Stimulated activated CD8-positive, alpha-beta memory T cell treated with anti-CD3 and anti-CD28 coated beads, Interleukin-7, amount 100 ng/mL, for 24 hours (primary cell): Measurements from ENCODE around the gene SLC18B1.

ENCODE experiments used
- DNase-seq: peaks from one replicate; pipeline ENCODE4 v3.0.0-alpha.2; 2020; ENCODE audit warnings: low read depth

The SLC18B1 gene

DNA sequence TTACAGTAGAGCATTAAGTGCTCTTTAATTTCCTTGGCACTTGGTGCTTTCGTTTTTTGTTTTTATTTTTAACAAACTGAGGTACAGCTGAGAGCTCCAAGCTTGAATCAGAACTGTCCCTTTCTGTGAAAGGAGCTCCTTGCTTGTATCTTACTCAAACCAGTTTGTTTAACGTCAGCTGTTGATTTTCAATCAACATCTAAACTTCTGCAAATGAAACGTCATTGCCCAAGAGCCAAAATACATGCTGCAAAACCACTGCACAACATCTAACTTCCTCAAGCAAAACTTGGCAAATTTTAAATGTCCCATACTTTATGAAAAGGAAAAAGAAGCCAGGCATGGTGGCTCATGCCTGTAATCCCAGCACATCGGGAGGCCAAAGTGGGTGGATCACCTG is 55.9 kb downstream of the SLC18B1 start:
- no peak for DNase-seq

- DNase-seq = no peak
Observed at GRCh38 chr6:132741281-132741680, 57.2 kb downstream of the SLC18B1 start.

DNA sequence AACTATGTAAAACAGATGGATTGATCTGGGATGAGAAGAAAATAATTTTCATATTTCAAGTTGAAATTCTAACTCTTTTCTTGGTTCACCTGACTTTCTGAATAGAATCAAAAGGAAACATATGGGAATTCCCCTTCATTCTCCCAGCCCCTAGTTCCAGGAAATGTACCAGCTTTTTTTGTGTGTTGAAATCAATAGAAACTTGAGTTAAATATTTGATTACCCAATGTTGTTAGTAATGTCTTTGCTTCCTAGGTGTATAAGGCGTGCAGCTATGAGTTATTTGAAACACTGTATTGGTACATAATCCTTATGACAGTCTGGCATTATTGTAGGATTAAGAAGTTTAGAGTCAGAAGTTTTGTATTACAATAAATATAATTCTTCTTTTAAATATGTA is 62.2 kb downstream of the SLC18B1 start:
- DNase-seq = no peak

DNA sequence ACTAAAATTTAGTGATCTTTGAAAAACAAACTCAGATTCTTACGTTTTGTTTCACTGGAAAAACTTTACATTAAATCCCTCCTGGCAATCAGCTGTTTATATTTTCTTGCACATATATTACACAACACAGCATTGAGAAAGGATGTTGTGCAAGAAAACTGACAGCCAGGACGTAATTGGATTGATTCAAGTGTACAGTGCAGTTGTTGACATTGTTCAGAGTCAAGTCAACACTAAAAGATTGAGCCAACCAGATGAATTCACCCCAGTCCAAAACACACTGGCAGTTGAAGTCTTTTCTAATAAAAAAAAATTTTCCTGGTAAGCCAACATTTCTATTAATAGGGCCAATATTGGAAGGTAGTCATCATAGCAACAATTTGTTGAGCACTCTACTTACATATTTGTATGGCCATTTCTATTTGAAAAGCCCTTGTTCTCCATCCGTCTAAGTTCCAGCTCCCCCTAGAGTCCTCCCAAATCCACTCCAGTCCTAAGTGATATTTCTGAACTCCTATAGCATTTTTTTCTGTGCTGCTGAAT is 63.7 kb downstream of the SLC18B1 start:
- DNase-seq = no peak

- no peak for DNase-seq
Observed at GRCh38 chr6:132733814-132734213, 64.6 kb downstream of the SLC18B1 start.

- no peak for DNase-seq
Observed at GRCh38 chr6:132733283-132733682, 65.2 kb downstream of the SLC18B1 start.

- DNase-seq = no peak
Observed at GRCh38 chr6:132731086-132731485, 67.4 kb downstream of the SLC18B1 start.

- no peak for DNase-seq
Observed at GRCh38 chr6:132730560-132730959, 67.9 kb downstream of the SLC18B1 start.

- no peak for DNase-seq
Observed at GRCh38 chr6:132728616-132729015, 69.8 kb downstream of the SLC18B1 start.

GRCh38 chr6:132726608-132726975 is 71.8 kb downstream of the SLC18B1 start:
- no peak for DNase-seq

DNA sequence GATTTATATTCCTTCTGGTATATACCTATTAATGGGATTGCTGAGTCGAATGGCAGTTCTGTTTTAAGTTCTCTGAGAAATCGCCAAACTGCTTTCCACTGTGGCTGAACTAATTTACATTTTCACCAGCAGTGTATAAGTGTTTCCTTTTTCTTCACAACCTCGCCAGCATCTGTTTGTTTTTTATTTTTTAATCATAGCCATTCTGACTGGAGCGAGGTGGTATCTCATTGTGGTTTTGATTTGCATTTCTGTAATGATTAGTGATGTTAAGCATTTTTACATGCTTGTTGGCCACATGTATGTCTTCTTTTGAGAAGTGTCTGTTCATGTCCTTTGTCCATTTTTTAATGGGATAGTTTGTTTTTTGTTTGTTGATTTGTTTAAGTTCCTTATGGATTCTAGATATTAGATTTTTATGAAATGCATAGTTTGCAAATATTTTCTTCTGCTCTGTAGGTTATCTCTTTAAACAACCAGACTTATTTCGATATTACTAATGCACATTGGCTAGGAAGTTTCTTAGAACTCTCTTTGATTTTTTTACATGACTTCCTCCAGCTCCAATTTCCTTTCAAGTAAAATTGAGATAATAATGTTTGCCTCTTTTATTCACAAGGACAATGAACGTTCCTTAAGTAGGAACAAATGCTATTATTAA is 72.4 kb downstream of the SLC18B1 start:
- DNase-seq = no peak

DNA sequence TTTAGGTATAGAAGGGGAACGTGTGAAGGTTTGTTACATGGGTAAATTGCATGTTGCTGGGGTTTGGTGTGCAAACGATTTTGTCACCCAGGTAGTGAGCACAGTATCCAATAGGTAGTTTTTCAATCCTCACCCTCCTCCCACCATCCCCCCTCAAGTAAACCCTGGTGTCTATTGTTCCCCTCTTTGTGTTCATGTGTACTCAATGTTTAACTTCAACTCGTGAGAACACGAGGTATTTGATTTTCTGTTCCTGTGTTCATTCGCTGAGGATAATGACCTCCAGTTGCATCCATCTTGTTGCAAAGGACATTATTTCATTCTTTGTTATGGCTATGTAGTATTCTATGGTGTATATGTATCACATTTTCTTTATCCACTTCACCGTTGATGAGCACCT is 73.0 kb downstream of the SLC18B1 start:
- DNase-seq = no peak

- DNase-seq = no peak
Observed at GRCh38 chr6:132719736-132720448, 78.5 kb downstream of the SLC18B1 start.
